Measurements from ENCODE around the gene OR5H14. TPM values are rescaled to one million over a fixed set of nuclear protein-coding genes. Genes with fewer than 3 reads are reported as not detected.

The OR5H14 gene
- total and polyA plus RNA-seq, 2 experiments from 2014 or later: not detected

GRCh38 chr3:98199020-98199419 lies 51.7 kb downstream of the OR5H14 start:
- WGBS (ENCODE audit: low lambda C conversion rate, missing lambda C conversion rate): 62% methylated on average over 1 of the region's 1 CpG
- no peak for TF ChIP-seq EZH2phosphoT487 (IDR thresholded peaks at IDR 0.05; ENCODE audit: low read depth, severe bottlenecking, unreplicated experiment)
- TF ChIP-seq, protein P1, sequence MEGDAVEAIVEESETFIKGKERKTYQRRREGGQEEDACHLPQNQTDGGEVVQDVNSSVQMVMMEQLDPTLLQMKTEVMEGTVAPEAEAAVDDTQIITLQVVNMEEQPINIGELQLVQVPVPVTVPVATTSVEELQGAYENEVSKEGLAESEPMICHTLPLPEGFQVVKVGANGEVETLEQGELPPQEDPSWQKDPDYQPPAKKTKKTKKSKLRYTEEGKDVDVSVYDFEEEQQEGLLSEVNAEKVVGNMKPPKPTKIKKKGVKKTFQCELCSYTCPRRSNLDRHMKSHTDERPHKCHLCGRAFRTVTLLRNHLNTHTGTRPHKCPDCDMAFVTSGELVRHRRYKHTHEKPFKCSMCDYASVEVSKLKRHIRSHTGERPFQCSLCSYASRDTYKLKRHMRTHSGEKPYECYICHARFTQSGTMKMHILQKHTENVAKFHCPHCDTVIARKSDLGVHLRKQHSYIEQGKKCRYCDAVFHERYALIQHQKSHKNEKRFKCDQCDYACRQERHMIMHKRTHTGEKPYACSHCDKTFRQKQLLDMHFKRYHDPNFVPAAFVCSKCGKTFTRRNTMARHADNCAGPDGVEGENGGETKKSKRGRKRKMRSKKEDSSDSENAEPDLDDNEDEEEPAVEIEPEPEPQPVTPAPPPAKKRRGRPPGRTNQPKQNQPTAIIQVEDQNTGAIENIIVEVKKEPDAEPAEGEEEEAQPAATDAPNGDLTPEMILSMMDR (IDR thresholded peaks at IDR 0.05; ENCODE audit: poor library complexity): no peak
- no peak for TF ChIP-seq EZH2 (IDR thresholded peaks at IDR 0.05; ENCODE audit: borderline replicate concordance)
- no peaks in the 10 kb centered on the region for H3K9me2 ChIP-seq (replicated peaks; ENCODE audit: insufficient read depth)

More at GRCh38 chr3:98199020-98199419, 51.7 kb downstream of the OR5H14 start:
- no peak overlapping the region for H3K4me2 ChIP-seq
- H3K27me3 ChIP-seq: no peaks in the 10 kb centered on the region
- no peak overlapping the region for H3K4me3 ChIP-seq
- DNase-seq (ENCODE audit: low spot score): no peak
- H4K20me1 ChIP-seq (ENCODE audit: insufficient read depth, poor library complexity, severe bottlenecking): no peaks in the 10 kb centered on the region
- no peaks in the 10 kb centered on the region for H3K79me2 ChIP-seq
- H3K27ac ChIP-seq: no peak overlapping the region
- no peaks in the 10 kb centered on the region for H3K36me3 ChIP-seq (replicated peaks; ENCODE audit: insufficient read depth, low read depth)
- no peaks in the 10 kb centered on the region for H3K9me3 ChIP-seq (ENCODE audit: low read depth)
- H2AFZ ChIP-seq: no peak overlapping the region
- H3K4me1 ChIP-seq (ENCODE audit: insufficient read depth): no peaks in the 10 kb centered on the region

Other genes starting within 250 kb of the OR5H14 start
- 26.0 and 26.2 TPM in 2 replicates for gene RIOX2, start 175.0 kb upstream of the OR5H14 start, total RNA-seq
- 14.7 and 15.5 TPM in 2 replicates for gene RIOX2, start 175.0 kb upstream of the OR5H14 start, polyA plus RNA-seq
- not detected in 2 replicates for gene GABRR3, start 112.2 kb upstream of the OR5H14 start, total RNA-seq
- not detected in 2 replicates for gene GABRR3, start 112.2 kb upstream of the OR5H14 start, polyA plus RNA-seq
- gene OR5AC2, start 60.3 kb upstream of the OR5H14 start, total RNA-seq: not detected in 2 replicates
- gene OR5AC2, start 60.3 kb upstream of the OR5H14 start, polyA plus RNA-seq: not detected in 2 replicates
- gene OR5H1, start 16.8 kb upstream of the OR5H14 start, total RNA-seq: not detected in 2 replicates
- gene OR5H1, start 16.8 kb upstream of the OR5H14 start, polyA plus RNA-seq: not detected in 2 replicates
- gene OR5H15, start 19.2 kb downstream of the OR5H14 start, total RNA-seq: not detected in 2 replicates
- not detected in 2 replicates for gene OR5H15, start 19.2 kb downstream of the OR5H14 start, polyA plus RNA-seq
- gene OR5H6, start 116.8 kb downstream of the OR5H14 start, total RNA-seq: not detected in 2 replicates
- 0.16 TPM in 1 of 2 replicates, not detected in the other for gene OR5H6, start 116.8 kb downstream of the OR5H14 start, polyA plus RNA-seq
- not detected in 2 replicates for gene OR5H2, start 135.0 kb downstream of the OR5H14 start, total RNA-seq
- gene OR5H2, start 135.0 kb downstream of the OR5H14 start, polyA plus RNA-seq: not detected in 2 replicates
- not detected in 2 replicates for gene OR5K4, start 206.4 kb downstream of the OR5H14 start, total RNA-seq
- not detected in 2 replicates for gene OR5K4, start 206.4 kb downstream of the OR5H14 start, polyA plus RNA-seq
- gene OR5K3, start 243.2 kb downstream of the OR5H14 start, total RNA-seq: not detected in 2 replicates
- gene OR5K3, start 243.2 kb downstream of the OR5H14 start, polyA plus RNA-seq: not detected in 2 replicates